ENCODE data around the gene FARP2.
"Not testable (repeated sequence)": the region's sequence is repeated elsewhere in the genome, so short reads cannot be mapped to it uniquely, and the experiment has no call there.

The FARP2 gene

DNA sequence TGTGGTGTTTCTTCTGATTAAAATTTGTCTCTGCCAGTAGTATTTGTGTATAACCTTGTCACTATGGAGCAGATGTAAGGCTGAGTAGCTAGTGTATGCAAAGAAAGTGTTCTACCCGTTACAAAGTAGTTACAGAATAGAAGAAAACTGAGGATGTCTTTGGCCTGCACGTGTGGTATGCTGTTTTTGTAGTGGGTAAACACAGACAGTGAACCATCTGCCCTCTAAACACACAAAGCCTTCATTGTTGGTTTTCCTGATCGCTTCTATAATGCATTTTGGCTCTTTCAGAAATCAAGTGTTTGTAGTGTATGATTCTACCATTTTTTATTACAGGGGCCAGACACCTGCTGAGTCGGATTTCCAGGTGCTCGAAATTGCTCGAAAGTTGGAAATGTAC is 61.5 kb downstream of the FARP2 start:
- Histone ChIP-seq H4K20me1 (ENCODE audit: insufficient read depth, low read length) (no peaks in the 10 kb centered on the region), H3K27ac (ENCODE audit: low read depth, low read length, poor library complexity, severe bottlenecking) (no peak overlapping the region), H3K4me2 (ENCODE audit: low read length) (no peak overlapping the region), H3K4me1 (ENCODE audit: insufficient read depth, low read length, severe bottlenecking) (no peaks in the 10 kb centered on the region), H3K79me2 (ENCODE audit: insufficient read depth, low read length) (no peaks in the 10 kb centered on the region), H3K9me2 (ENCODE audit: low read depth, low read length) (no peaks in the 10 kb centered on the region), H3K9ac (ENCODE audit: low read length) (no peak overlapping the region), H3K27me3 (ENCODE audit: insufficient read depth, low read length) (no peaks in the 10 kb centered on the region; the same call in 1 of the 2 replicates), H3F3A (ENCODE audit: insufficient read depth, low read length) (no peaks in the 10 kb centered on the region), H3K36me3 (ENCODE audit: insufficient read depth, low read length) (no peaks in the 10 kb centered on the region; the same call in 1 of the 2 replicates), H3K4me3 (ENCODE audit: low read depth, low read length, poor library complexity, severe bottlenecking) (no peak overlapping the region), H2AFZ (ENCODE audit: low read length) (no peak overlapping the region), H3K9me3 (ENCODE audit: low read length) (0 out of 2 replicates have a peak, but pooled peaks cover 3% of the 10 kb centered on the region)
- no peak for TF ChIP-seq EZH2 (IDR thresholded peaks at IDR 0.05; ENCODE audit: borderline replicate concordance, low read length)
- TF ChIP-seq, protein P1, sequence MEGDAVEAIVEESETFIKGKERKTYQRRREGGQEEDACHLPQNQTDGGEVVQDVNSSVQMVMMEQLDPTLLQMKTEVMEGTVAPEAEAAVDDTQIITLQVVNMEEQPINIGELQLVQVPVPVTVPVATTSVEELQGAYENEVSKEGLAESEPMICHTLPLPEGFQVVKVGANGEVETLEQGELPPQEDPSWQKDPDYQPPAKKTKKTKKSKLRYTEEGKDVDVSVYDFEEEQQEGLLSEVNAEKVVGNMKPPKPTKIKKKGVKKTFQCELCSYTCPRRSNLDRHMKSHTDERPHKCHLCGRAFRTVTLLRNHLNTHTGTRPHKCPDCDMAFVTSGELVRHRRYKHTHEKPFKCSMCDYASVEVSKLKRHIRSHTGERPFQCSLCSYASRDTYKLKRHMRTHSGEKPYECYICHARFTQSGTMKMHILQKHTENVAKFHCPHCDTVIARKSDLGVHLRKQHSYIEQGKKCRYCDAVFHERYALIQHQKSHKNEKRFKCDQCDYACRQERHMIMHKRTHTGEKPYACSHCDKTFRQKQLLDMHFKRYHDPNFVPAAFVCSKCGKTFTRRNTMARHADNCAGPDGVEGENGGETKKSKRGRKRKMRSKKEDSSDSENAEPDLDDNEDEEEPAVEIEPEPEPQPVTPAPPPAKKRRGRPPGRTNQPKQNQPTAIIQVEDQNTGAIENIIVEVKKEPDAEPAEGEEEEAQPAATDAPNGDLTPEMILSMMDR (IDR thresholded peaks at IDR 0.05; ENCODE audit: low read length) = no peak

DNA sequence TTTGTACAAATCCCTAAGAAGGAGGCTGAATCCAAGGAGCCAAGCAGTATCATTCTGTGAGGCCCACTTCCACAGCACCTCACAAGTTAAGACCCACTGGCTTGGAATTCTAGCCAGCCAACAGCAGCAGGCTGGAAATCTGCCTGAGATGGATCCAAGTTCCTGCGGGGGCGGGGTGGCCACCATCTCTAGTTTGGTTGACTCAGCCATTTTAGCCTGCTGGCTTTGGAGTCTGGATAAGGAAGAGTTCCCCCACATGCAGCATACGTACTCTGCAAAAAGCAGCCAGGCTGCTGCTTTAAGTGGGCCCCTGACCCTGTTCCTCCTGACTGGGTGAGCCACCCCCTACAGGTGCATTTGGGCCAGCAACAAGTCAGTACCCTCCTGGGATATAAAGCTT is 65.2 kb downstream of the FARP2 start:
- Histone ChIP-seq H3K4me2 (ENCODE audit: low read length) (no peak overlapping the region), H2AFZ (ENCODE audit: low read length) (no peak overlapping the region), H3K27ac (ENCODE audit: low read depth, low read length, poor library complexity, severe bottlenecking) (no peak overlapping the region), H3K9ac (ENCODE audit: low read length) (no peak overlapping the region), H3K4me3 (ENCODE audit: low read depth, low read length, poor library complexity, severe bottlenecking) (no peak overlapping the region), H3K4me1 (ENCODE audit: insufficient read depth, low read length, severe bottlenecking) (no peaks in the 10 kb centered on the region), H3K9me2 (ENCODE audit: low read depth, low read length) (no peaks in the 10 kb centered on the region), H3K36me3 (ENCODE audit: insufficient read depth, low read length) (no peaks in the 10 kb centered on the region; the same call in 1 of the 2 replicates), H4K20me1 (ENCODE audit: insufficient read depth, low read length) (no peaks in the 10 kb centered on the region), H3K79me2 (ENCODE audit: insufficient read depth, low read length) (no peaks in the 10 kb centered on the region), H3K27me3 (ENCODE audit: insufficient read depth, low read length) (no peaks in the 10 kb centered on the region; the same call in 1 of the 2 replicates), H3K9me3 (ENCODE audit: low read length) (0 out of 2 replicates have a peak, but pooled peaks cover 4% of the 10 kb centered on the region), H3F3A (ENCODE audit: insufficient read depth, low read length) (no peaks in the 10 kb centered on the region)
- no peak for TF ChIP-seq EZH2 (IDR thresholded peaks at IDR 0.05; ENCODE audit: borderline replicate concordance, low read length)
- TF ChIP-seq, protein P1 (IDR thresholded peaks at IDR 0.05; ENCODE audit: low read length) = no peak

GRCh38 chr2:241421942-241422341 is 65.9 kb downstream of the FARP2 start:
- H3K4me2 ChIP-seq (ENCODE audit: low read length); H4K20me1 ChIP-seq (ENCODE audit: insufficient read depth, low read length); H3K4me3 ChIP-seq (ENCODE audit: low read depth, low read length, poor library complexity, severe bottlenecking); H3K9ac ChIP-seq (ENCODE audit: low read length); H3K27ac ChIP-seq (ENCODE audit: low read depth, low read length, poor library complexity, severe bottlenecking); H2AFZ ChIP-seq (ENCODE audit: low read length); H3K9me2 ChIP-seq (ENCODE audit: low read depth, low read length); H3K9me3 ChIP-seq (ENCODE audit: low read length); H3K79me2 ChIP-seq (ENCODE audit: insufficient read depth, low read length); H3K27me3 ChIP-seq (ENCODE audit: insufficient read depth, low read length); H3F3A ChIP-seq (ENCODE audit: insufficient read depth, low read length); H3K4me1 ChIP-seq (ENCODE audit: insufficient read depth, low read length, severe bottlenecking); H3K36me3 ChIP-seq (ENCODE audit: insufficient read depth, low read length): not testable (repeated sequence)

GRCh38 chr2:241422350-241422749 is 66.3 kb downstream of the FARP2 start:
- no peak for TF ChIP-seq EZH2 (IDR thresholded peaks at IDR 0.05; ENCODE audit: borderline replicate concordance, low read length)
- TF ChIP-seq, protein P1 (IDR thresholded peaks at IDR 0.05; ENCODE audit: low read length) = no peak
- no peaks in the 10 kb centered on the region for H3K79me2 ChIP-seq (ENCODE audit: insufficient read depth, low read length)
- no peaks in the 10 kb centered on the region for H3K9me2 ChIP-seq (ENCODE audit: low read depth, low read length)
- no peak overlapping the region for H3K4me3 ChIP-seq (ENCODE audit: low read depth, low read length, poor library complexity, severe bottlenecking)
- no peaks in the 10 kb centered on the region for H4K20me1 ChIP-seq (ENCODE audit: insufficient read depth, low read length)
- 0 out of 2 replicates have a peak, but pooled peaks cover 4% of the 10 kb centered on the region for H3K9me3 ChIP-seq (ENCODE audit: low read length)
- no peaks in the 10 kb centered on the region; the same call in 1 of the 2 replicates for H3K27me3 ChIP-seq (ENCODE audit: insufficient read depth, low read length)
- no peaks in the 10 kb centered on the region for H3K4me1 ChIP-seq (ENCODE audit: insufficient read depth, low read length, severe bottlenecking)
- H3K4me2 ChIP-seq (ENCODE audit: low read length) = no peak overlapping the region
- H3K9ac ChIP-seq (ENCODE audit: low read length) = no peak overlapping the region
- no peak overlapping the region for H2AFZ ChIP-seq (ENCODE audit: low read length)
- no peaks in the 10 kb centered on the region for H3F3A ChIP-seq (ENCODE audit: insufficient read depth, low read length)
- H3K36me3 ChIP-seq (ENCODE audit: insufficient read depth, low read length) = no peaks in the 10 kb centered on the region; the same call in 1 of the 2 replicates
- no peak overlapping the region for H3K27ac ChIP-seq (ENCODE audit: low read depth, low read length, poor library complexity, severe bottlenecking)

GRCh38 chr2:241423489-241423888 is 67.4 kb downstream of the FARP2 start:
- not testable (repeated sequence) for H3K4me1 ChIP-seq (ENCODE audit: insufficient read depth, low read length, severe bottlenecking); H3K27me3 ChIP-seq (ENCODE audit: insufficient read depth, low read length)

More at GRCh38 chr2:241423489-241423888, 67.4 kb downstream of the FARP2 start:
- not testable (repeated sequence) for H4K20me1 ChIP-seq (ENCODE audit: insufficient read depth, low read length); H3K9me2 ChIP-seq (ENCODE audit: low read depth, low read length); H3K9me3 ChIP-seq (ENCODE audit: low read length); H2AFZ ChIP-seq (ENCODE audit: low read length); H3K4me2 ChIP-seq (ENCODE audit: low read length); H3K9ac ChIP-seq (ENCODE audit: low read length); H3K36me3 ChIP-seq (ENCODE audit: insufficient read depth, low read length); H3F3A ChIP-seq (ENCODE audit: insufficient read depth, low read length); H3K4me3 ChIP-seq (ENCODE audit: low read depth, low read length, poor library complexity, severe bottlenecking); H3K27ac ChIP-seq (ENCODE audit: low read depth, low read length, poor library complexity, severe bottlenecking); H3K79me2 ChIP-seq (ENCODE audit: insufficient read depth, low read length)
